SKM-1 (cell line): ENCODE measurements around the gene FER.
"Not testable (repeated sequence)": the region's sequence is repeated elsewhere in the genome, so short reads cannot be mapped to it uniquely, and the experiment has no call there.

Experiments used
- DNase-seq: peaks from one replicate; lab custom pipeline; 2025; ENCODE audit not compliant: unreplicated experiment; lab: John Stamatoyannopoulos, UW

The FER gene

DNA sequence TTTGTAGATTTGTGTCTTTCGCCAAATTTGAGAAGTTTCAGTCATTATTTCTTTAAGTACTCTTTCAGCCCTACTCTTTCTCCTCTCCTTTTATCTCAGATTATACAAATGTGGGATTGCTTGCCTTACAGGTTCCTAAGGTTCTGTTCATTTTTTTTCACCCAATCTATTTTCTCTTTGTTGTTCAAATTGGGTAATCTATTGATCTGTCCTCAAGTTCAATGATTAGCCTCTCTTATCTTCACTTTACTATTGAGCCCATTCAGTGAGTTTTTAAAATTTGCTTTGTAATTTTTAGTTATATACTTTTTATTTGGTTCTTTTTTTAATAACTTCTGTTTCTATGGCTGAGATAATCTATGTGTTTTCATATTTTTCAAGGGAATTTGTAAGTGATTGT lies 282.1 kb downstream of the FER start:
- no peak for DNase-seq

DNA sequence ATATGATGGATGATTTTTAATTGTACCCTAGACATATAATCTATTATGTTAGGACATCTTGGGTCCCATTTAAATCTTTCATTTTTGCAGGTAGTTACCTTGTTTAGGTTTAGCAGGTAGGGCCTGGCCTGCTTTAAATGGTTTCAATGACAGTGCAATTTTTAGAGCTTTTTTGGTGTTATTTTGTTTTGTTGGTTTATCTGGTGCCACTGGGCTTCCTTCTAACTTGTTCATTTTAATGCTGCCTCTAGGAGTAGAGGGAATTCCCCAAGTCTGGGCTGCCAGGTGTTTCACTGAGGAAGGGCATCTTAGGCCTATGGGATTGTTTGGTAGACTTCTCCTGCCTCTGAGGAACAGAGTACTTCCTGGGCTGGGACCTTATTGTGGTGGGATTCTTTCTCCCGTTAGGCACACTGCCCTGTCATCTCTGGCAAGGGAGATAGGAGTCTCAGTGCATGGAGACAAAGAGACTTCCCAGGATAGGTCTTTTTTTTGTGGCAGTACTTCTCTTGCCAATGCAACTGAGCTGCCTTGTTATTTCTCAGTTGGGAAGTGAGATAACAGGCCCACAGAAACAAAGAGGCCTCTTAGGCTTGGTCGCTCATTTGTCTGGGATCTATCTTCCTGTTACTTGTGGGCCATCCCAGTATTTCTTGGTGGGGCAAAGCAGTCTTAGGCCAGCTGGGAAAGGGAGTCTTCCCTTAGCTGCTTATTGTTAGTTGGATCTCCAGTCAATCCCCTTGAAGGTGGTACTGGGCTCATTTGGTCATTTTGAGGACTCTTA lies 282.9 kb downstream of the FER start:
- DNase-seq: no peak

DNA sequence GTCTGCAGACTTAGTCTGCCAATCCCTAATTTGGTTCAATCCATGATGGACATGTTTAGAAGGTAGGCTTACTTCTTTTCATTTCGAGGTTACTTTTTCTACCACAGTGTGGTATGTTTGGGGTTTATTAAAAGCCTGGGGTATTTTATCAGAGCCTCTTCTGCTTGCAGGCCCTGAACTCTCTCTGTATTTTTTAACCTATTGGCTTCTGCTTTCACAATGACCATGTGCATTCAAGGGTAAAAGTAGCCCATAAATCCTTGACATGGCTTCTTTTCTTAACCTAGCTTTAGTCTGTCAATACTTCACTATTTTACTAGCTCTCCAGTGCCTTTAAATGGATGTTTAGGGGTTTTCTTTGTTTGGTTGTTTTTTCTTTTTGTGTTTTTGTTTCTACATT lies 286.6 kb downstream of the FER start:
- DNase-seq: no peak

DNA sequence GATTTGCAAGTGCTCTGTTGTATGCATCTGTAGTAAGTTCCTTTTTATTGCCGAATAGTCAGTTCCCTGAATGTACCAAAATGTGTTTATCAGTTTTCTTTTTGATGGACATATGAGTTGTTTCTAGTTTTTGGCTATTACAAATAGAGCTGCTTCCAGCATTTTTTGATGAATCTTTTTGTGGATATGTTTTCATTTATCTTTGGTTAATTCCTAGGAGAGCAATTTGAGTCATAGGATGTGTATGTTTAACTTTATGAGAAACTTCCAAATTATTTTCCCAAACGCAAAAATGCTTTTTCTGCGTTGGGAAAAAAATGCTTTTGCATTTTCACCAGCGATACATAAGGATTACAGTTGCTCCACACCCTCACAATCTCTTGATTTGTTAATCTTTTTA lies 287.7 kb downstream of the FER start:
- no peak for DNase-seq

- DNase-seq: no peak
Observed at GRCh38 chr5:109038209-109038840, 290.6 kb downstream of the FER start.

GRCh38 chr5:109041317-109041716 lies 293.6 kb downstream of the FER start:
- peak; percentile 18 for DNase-seq

DNA sequence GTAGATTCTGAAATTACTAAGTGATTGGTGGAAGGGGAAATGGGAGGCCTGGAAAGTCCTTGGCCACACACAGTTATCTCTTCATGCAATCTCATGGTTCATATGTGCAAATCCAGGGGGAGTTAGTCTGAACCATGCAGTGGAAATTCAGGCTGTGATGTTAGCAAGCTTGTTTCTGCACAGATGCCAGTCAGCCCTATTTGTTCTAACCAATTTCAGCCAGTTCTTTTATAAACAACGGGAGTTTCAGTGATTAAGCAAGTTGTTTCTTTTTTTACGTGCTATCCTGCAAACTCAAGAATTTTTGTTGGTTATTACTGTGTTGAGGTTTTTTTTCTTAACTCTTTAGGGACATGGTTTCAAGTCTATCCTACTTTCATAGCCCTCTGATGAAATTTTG lies 298.0 kb downstream of the FER start:
- no peak for DNase-seq

- no peak for DNase-seq
Observed at GRCh38 chr5:109049565-109049964, 301.9 kb downstream of the FER start.

DNA sequence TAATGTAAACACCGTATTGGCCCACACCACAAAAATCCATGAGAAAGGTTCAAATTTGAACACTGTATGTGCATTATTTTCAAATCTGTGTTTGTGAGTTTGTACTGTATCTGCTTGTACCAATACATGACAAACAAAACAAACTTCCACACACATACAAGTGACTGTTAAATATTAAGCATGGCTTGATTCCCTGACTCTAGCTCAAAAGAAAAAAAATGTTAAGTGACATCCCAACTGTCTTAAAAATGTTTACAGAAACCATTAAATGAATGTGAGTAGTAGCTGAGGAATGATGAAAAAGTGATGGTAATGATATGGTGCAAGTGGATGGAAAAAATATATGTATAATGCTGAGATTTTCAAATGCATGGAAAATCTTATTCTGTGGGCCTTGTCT lies 302.6 kb downstream of the FER start:
- DNase-seq: not testable (repeated sequence)

DNA sequence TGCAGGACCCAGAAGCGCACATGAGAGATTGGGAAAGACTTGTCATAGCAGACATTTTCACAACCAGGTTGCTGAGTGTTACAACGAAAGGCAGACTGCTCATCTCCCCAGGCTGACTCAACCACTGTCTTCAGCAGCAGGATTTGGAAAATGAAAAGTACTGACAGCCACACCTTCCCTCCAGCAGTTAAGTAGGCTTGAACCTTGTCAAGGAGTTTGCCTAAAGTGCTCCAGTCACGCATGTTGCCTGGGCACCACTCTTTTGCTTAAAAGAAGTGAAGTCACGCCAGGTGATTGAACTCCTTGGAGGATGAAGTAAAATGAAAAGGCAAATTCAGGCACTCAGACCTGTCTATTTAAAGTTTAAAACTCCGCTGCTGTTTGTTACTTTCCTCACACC lies 304.5 kb downstream of the FER start:
- not testable (repeated sequence) for DNase-seq

GRCh38 chr5:109053995-109054417 lies 306.3 kb downstream of the FER start:
- no peak for DNase-seq

- no peak for DNase-seq
Observed at GRCh38 chr5:109060378-109061025, 312.8 kb downstream of the FER start.

DNA sequence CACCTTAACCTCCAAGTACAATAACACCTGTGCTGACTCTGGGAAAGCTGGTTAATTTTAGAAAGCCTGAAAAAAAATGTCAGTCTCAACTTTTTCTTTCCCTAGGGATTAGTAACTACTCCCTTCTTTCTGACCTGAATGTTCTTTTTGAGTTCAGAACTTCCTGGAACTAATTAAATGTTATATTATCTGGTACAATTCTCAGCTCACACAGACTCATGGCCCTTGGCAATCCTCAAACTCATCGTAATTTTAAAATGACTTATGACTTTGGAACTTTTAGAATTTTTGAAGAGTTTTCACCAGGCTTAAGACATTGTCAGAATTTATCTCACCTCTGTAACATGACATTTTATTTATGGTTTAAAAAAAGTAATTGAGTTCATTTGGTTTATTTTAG lies 315.0 kb downstream of the FER start:
- DNase-seq: no peak

DNA sequence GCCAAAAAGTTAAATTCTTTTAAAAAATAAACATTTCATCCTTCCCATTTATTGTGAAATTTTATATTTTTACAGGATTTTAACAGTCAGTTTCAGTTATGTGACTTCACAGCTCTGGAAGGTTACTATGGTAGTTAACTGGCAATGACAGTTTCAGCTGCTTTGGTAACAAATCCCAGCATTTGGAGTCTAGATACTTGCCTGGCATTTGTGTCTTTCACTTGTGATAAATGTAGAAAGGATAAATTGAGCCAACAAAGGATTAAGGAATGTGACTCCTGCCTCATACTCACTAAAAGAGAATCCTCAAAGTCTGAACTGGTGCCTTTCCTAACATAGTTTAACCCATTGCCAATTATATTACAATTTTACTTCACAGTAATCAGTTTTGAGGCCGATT lies 315.5 kb downstream of the FER start:
- DNase-seq: no peak

DNA sequence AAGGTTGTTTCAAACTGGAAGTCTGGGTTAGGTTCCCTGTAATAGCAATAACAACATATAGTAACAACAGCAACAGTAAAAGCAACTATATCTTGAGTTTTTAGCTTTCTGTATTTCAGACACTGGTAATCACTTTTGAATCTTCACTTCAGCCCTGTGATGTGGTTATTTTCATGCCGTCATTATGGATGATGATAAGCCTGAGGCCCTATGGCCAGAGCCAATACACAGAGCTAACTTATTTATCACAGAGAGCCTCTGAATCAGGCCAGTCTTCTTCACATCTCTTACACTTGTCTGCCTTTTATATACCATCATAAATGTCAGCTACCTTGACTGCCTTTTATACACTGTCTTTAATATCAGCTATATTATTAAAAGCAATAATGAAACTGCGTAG lies 329.0 kb downstream of the FER start:
- DNase-seq: no peak

- no peak for DNase-seq
Observed at GRCh38 chr5:109078448-109078847, 330.8 kb downstream of the FER start.

GRCh38 chr5:109080481-109080880 lies 332.8 kb downstream of the FER start:
- no peak for DNase-seq

GRCh38 chr5:109080896-109081295 lies 333.2 kb downstream of the FER start:
- peak; percentile 2 for DNase-seq

DNA sequence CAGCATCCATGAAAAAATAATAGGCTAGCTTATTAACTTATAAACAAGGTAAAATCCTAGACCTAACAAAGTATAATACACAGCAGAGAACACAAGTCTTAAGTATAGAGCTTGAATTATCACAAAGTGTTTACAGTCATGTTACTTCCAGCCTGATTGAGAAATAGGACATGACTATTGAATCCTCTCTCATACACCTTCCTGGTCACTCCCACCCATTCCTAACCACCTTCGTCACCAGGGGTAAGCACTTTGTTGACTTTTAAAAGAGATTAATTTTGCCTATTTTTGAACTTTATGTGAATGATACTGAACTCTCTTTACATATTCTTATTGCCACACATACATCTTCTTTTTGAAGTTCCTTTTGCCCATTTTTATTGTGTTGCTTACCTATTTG lies 336.2 kb downstream of the FER start:
- DNase-seq: no peak

GRCh38 chr5:109089191-109089590 lies 341.5 kb downstream of the FER start:
- DNase-seq: no peak

GRCh38 chr5:109099081-109099480 lies 351.4 kb downstream of the FER start:
- DNase-seq: no peak

- no peak for DNase-seq
Observed at GRCh38 chr5:109100971-109101370, 353.3 kb downstream of the FER start.
